HG02678 (cell line): ENCODE measurements around the gene RPL6.
"Not testable (repeated sequence)": the region's sequence is repeated elsewhere in the genome, so short reads cannot be mapped to it uniquely, and the experiment has no call there.

ENCODE experiments used
- ATAC-seq: cut with Tn5 transposase; IDR thresholded peaks from one replicate; pipeline ENCODE4 v1.9.1; 2021; ENCODE audit warnings: mild to moderate bottlenecking, moderate library complexity; ENCODE audit not compliant: unreplicated experiment

The RPL6 gene

DNA sequence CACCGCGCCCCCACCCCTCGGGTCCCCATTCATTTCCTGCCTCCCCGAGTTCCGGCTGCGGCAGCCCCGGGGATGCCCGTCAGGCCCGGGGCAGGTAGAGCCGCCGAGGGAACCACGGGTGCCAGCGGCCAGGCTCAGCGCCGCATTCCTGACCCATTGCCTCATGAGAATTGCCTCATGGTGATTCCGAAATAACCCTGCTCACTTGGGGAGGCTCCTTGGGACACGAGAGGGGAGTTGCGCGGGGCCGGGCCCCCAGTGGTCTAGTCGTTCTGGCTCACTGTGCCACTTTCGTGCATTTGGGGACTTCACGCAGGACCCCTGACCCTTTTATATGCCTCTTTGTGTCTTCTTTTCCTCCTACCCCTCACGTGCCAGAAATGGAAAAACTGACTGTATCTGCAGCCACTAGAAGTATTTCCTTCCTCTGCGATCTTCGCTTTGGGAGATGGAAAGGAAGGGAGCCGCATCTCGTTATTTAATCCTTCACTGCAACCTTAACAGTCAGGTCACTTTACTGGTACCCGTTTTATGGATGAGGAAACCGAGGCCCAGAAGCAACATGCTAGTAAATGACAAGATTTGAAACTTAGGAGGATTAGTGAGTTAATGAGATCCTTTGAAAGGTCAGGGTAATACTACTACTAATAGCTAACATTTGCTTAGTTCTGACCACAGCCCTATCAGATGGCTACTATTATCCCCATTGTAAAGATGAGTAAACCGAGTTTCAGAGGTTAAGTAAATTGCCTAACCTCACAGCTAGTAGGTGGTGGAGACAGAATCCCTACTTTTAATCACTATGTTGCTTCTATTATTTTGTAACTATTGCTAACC, 10.1 kb upstream of the RPL6 start:
- no peak for ATAC-seq

DNA sequence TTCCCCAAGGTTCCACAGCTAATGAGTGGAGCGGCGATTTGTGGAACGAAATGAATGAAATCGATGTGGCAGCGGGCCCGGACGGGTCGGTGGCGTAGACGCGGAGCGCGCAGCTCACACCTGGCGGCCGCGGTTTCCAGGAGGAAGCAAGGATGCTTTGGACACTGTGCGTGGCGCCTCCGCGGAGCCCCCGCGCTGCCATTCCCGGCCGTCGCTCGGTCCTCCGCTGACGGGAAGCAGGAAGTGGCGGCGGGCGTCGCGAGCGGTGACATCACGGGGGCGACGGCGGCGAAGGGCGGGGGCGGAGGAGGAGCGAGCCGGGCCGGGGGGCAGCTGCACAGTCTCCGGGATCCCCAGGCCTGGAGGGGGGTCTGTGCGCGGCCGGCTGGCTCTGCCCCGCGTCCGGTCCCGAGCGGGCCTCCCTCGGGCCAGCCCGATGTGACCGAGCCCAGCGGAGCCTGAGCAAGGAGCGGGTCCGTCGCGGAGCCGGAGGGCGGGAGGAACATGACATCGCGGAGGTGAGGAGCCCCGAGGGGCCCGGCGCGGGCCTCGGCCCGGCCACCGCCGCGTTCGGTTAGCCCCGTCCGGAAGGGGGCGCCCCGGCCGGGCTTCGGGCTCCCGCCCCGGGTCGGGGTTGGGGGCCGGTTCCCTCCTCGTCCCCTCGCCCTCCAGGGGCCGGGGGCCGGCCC, 9.3 kb upstream of the RPL6 start, which contains the start of gene PTPN11:
PTPN11 (plus strand) TSS at position 340 of the 689 bp plus-strand sequence; CDS start at position 505, 165 bp downstream.
- peak; percentile 74 for ATAC-seq

GRCh38 chr12:112418273-112418607, 8.8 kb upstream of the RPL6 start:
- ATAC-seq: no peak

DNA sequence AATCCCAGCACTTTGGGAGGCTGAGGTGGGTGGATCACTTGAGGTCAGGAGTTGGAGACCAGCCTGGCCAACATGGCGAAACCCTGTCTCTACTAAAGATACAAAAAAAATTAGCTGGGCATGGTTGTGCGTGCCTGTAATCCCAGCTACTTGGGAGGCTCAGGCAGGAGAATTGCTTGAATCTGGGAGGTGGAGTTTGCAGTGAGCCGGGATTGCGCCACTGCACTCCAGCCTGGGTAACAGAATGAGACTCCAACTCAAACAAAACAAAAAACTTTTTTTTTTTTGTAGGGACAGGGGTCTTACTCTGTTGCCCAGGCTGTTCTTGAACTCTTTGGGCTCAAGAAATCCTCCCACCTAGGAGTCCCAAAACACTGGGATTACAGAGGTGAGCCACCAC, 6.1 kb upstream of the RPL6 start:
- ATAC-seq: not testable (repeated sequence)

- no peak for ATAC-seq
Observed at GRCh38 chr12:112413855-112414625, 4.6 kb upstream of the RPL6 start.

DNA sequence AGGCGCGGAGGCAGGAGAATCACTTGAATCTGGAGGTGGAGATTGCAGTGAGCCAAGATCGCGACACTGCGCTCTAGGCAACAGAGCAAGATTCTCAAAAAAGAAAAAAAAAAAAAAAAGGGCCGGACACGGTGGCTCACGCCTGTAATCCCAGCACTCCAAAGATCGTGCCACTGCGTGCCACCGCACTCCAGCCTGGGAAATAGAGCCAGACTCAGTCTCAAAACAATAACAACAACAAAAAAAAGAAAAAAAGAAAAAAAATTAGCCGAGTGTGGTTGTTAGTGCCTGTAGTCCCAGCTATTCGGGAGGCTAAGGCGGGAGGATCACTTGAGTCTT, 470 bp upstream of the RPL6 start:
- no peak for ATAC-seq

- ATAC-seq: no peak
Observed at GRCh38 chr12:112408621-112409020, 784 bp downstream of the RPL6 start.

DNA sequence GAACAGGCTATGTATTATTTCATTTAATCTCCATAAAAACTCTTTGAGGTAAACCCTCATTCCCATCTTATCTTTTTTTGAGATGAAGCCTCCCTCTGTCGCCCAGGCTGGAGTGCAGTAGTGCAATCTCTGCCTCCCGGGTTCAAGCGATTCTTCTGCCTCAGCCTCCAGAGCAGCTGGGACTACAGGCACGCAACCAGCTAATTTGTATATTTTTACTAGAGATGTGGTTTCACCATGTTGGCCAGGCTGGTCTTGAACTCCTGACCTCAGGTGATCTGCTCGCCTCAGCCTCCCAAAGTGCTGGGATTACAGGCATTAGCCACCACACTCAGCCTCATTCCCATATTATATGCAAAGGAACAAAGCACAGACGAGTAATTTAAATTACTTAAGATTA, 1.7 kb downstream of the RPL6 start:
- not testable (repeated sequence) for ATAC-seq

DNA sequence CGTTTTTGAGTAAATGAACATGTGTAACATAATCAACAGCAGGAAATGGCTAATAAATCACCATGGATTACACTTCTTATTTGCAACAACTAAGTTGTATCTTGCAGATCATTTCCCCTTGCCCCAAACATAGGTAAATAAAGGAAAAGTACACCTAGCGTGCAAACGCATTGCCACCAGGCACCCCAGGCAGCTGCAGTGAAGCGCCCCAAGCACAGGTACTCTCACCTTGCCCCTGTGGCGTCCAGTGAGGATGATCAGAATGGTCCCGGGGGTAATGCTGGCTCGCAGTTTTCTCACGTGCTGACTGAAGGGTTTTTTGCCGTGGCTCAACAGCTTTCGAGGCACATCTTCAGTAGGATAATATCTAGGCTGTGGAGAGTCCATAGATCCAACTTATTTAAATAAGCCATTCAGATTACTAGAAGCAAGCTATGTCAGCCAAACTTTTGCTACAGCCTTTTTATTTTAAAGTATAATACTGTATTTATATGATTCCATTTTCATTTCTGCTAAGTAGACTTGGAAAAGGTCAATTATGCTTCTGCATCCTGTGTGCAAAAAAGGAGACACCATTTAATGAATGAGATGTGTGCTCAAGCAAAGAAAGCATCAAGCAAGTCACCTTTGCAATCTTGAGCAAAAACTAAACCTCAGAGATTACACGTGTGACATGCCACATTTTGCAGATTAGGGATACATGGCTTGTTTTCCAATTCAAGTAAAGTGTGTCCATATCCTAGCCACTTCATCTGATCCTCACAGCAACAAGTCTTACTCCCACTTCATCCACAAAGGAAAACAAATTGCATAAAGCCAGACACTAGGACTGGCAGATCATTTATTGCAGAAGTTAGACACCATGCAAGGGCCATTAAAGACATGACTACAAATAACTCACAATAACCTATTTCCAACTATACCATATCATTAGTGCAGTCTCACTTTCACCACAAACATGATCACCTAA, 2.6 kb downstream of the RPL6 start:
- no peak for ATAC-seq

- ATAC-seq: no peak
Observed at GRCh38 chr12:112401903-112402498, 7.4 kb downstream of the RPL6 start.

- ATAC-seq: no peak
Observed at GRCh38 chr12:112401054-112401453, 8.4 kb downstream of the RPL6 start.

DNA sequence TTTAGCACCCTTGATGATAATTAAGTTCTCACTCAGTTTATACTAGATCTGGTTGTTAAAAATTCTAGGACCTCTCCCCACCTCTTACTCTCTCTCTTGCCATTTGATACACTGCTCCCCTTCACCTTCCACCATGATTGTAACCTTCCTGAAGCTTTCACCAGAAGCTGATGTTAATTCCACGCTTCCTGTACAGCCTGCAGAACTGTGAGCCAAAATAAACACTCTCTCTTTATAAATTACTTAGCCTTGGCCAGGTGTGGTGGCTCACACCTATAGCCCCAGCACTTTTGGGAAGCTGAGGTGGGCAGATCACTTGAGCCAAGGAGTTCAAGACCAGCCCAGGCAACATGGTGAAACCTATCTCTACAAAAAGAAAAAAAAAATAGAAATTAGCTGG, 16.1 kb downstream of the RPL6 start:
- ATAC-seq: no peak

DNA sequence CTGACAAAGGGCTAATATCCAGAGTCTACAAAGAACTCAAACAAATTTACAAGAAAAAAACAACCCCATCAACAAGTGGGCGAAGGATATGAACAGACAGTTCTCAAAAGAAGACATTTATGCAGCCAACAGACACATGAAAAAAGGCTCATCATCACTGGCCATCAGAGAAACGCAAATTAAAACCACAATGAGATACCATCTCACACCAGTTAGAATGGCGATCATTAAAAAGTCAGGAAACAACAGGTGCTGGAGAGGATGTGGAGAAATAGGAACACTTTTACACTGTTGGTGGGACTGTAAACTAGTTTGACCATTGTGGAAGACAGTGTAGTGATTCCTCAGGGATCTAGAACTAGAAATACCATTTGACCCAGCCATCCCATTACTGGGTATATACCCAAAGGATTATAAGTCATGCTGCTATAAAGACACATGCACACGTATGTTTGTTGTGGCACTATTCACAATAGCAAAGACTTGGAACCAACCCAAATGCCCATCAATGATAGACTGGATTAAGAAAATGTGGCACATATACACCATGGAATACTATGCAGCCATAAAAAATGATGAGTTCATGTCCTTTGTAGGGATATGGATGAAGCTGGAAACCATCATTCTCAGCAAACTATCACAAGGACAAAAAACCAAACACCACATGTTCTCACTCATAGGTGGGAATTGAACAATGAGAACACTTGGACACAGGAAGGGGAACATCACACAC, 19.3 kb downstream of the RPL6 start:
- ATAC-seq: not testable (repeated sequence)

DNA sequence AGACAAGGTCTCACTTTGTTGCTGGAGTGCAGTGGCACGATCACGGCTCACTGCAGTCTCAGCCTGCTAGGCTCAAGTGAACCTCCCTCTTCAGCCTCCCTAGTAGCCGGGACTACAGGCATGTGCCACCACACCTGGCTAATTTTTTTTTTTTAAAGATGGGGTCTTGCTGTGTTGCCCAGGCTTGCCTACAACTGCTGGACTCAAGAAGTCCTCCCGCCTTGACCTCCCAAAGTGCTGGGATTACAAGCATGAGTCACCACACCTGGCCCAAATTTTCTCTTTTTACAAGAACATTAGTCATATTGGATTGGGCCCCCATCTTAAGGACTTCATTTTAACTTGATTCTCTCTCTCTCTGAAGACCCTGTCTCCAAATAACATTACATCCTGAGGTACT, 20.2 kb downstream of the RPL6 start:
- no peak for ATAC-seq

DNA sequence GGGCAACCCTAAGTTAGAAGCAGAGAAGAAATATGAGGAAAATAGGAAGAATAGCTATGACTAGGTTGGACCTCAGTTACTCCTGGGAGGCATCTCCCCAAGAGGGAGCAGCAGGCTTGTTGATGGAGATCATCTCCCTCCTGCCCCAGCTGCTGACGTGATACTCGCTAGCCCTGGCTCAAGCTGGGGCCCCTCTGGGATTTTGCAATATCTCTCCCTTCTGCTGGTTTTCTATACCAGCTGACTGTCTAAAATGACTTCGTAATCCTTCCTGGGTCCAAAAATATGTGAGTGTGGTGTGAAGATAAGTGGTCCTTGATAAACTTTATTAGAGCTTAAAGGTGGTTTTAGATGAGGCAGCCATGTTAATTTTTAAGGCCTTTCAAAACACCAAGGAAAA, 22.7 kb downstream of the RPL6 start:
- no peak for ATAC-seq

DNA sequence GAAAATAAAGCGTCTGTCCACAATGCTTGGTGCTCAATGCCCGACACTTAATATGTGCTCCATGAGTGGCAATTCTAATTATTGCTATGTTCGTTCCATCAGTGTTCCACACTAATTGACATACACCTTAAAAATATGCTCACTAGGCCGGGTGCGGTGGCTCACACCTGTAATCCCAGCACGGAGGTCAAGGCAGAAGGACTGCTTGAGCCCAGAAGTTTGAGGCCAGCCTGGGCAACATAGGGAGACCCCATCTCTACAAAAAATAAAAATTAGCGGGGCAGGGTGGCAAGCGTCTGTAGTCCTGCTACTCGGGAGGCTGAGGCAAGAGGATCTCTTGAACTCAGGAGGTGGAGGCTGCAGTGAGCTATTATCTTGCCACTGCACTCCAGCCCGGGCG, 26.5 kb downstream of the RPL6 start:
- ATAC-seq: no peak

DNA sequence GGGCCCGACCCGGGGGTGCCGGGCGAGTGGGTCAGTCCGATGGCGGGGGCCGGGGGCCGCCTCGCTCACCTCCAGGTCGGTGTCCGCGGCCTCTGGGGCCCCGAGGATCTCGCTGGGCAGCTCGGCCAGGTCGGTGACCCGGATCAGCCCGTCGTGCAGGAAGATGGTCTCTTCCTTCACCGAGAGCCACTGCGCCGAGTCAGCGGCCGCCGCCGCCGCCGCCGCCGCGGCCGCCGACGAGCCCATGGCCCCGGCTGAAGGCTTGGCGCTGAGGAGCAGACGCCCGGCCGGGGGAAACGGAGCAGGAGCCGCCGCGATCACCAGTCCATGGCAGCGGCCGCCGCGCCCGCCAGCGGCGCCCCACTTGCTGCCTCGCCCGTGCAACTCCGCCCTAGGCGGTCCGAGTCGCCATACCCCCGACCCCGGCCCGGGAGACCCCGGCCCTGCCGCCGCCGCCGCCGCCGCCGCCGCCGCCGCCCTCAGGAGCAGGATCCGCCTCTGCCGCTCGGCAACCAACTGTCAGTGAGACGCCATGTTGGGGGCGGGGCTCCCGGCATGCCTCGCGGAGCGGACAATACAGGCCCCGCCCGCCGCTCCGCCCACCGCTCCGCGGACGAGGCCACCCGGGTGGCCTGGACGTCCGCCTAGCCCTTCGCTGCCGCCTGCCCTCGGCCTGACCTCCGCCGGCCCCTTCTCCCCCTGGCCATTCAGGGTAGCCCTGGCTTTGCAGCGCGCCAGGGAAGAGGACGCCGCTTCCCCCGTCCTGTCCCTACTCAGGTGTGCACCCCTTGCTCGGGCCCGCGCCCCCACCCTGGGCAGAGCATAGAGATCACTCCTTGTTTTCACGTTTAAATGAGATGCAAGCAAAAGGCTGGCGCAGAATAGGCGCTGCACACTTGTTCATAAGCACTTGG, 27.3 kb downstream of the RPL6 start, which contains the start of gene HECTD4:
HECTD4 (minus strand) TSS at position 549 of the 914 bp plus-strand sequence; CDS start at position 246, 303 bp downstream.
- ATAC-seq: peak; percentile 94

- ATAC-seq: peak; percentile 45
Observed at GRCh38 chr12:112381406-112381882, 28.0 kb downstream of the RPL6 start.
